Body of pancreas (tissue), 4 donors: Measurements from ENCODE around the gene KLRF2.

ENCODE experiments used
- POLR2A ChIP-seq, 3 donors: fragments of 450-650 bp; IDR thresholded peaks; one replicate each; pipeline ENCODE4 v1.6.1; 2016; ENCODE audit warnings: antibody characterized with exemption in 3 of 3, mild to moderate bottlenecking in 2 of 3
- TF ChIP-seq, protein P1 (sequence below), 7 experiments: fragments of 450-650 bp in 4 of 7; fragments of 200-600 bp in 3 of 7; sonication (generic) in 3 of 7; IDR thresholded peaks; one replicate each; pipeline ENCODE4 v1.5.1; 2016 to 2019; ENCODE audit warnings: antibody characterized with exemption in 7 of 7

DNA sequence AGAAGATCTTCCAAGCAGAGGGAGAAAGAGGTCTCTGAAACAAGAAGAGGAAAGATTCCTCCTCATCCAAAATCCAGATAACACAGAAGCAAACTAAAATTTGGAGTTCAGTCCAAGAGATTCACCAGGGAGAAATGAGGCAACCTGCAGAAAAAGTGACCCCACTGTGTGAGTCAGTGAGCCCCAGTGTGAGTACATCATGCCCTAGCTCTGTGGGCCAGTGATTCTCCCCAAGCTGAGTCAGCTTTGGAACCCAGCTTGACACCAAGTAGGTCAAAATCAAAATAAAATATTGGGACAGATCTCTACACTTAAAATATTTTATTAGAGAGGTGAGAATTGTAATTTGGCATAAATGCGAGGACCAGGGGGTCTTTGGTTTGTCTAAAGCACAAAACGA, 29.4 kb upstream of the KLRF2 start:
- TF ChIP-seq, protein P1, sequence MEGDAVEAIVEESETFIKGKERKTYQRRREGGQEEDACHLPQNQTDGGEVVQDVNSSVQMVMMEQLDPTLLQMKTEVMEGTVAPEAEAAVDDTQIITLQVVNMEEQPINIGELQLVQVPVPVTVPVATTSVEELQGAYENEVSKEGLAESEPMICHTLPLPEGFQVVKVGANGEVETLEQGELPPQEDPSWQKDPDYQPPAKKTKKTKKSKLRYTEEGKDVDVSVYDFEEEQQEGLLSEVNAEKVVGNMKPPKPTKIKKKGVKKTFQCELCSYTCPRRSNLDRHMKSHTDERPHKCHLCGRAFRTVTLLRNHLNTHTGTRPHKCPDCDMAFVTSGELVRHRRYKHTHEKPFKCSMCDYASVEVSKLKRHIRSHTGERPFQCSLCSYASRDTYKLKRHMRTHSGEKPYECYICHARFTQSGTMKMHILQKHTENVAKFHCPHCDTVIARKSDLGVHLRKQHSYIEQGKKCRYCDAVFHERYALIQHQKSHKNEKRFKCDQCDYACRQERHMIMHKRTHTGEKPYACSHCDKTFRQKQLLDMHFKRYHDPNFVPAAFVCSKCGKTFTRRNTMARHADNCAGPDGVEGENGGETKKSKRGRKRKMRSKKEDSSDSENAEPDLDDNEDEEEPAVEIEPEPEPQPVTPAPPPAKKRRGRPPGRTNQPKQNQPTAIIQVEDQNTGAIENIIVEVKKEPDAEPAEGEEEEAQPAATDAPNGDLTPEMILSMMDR (IDR thresholded peaks at IDR 0.05), result no peak
- TF ChIP-seq POLR2A (IDR thresholded peaks at IDR 0.05), result no peak
